Fibroblast of peridontal ligament (primary cell): ENCODE data around the gene OTOP2.

Experiments used
- DNase-seq: peaks from one replicate; pipeline ENCODE4 v3.0.0-alpha.2; 2010; ENCODE audit errors: extremely low read depth

OTOP2 gene

DNA sequence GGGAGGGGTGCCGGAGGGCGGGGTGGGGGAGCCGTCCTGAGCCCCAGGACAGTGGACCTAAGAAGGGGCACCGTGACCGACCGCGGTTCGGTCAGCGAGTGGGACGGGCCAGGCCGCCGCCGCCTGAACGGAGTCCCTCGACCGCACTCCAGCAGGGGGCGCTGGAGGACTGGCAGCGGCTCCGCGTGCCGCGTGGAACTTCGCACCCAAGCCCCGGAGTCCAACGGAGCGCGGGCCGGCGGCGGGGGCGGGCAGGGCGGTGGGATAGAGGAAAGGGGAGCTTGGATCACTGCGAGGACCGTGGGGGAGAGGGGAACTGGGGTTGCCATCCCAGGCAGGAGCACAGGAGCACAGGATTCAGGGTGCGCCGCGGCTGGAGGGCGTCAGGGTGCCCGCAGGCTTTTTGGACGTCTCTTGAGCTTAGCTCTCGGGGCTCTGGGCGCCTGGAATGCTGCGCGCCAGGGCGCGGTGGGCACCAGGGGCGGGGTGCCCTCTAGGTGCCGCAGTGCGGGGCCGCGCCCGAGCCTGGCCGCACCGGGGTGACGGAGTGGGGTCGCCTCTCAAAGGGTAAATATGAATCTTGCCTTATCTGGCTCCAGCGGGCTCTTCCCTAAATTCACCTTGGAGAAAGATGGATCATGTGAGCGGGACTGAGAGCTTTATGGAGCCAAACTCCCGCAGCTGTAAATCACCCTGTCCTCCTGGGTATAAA lies 379 bp upstream of the OTOP2 start:
- DNase-seq, result no peak

DNA sequence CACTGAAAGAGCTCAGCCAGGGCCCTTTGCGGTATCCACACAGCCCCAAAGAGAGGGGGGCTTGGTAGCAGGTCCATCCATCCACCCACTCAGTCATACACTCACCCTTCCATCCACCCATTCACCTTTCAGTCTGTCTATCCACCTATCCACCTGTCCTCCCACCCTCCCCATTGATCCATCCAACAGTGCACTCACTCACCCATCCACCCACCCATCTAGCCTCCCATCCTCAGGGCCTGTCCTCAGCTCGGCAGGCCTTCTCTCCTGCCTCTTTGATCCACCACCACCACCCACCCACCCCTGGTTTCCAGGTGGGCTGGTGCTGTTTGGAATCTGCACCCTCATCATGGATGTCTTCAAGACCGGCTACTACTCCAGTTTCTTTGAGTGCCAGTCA lies 1.2 kb downstream of the OTOP2 start:
- no peak for DNase-seq

DNA sequence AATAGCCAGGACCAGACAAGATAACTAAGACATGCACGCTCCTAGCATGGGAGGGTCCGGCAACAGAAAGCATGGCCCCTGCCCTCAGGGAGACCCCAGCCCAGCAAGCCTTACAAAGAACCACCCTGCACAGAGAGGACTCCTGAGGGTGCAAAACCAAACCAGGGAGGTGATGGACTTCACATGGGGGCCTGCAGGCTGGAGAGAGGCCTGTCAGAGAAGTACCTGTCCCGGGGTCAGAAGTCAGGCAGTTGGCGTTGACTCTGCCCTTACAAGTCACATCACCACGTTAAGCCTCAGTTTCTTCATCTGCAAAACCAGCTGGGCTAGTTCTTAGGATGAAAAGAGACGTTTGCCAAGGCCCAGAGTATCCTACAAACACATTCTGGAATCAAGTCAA lies 4.7 kb downstream of the OTOP2 start:
- DNase-seq, result no peak

DNA sequence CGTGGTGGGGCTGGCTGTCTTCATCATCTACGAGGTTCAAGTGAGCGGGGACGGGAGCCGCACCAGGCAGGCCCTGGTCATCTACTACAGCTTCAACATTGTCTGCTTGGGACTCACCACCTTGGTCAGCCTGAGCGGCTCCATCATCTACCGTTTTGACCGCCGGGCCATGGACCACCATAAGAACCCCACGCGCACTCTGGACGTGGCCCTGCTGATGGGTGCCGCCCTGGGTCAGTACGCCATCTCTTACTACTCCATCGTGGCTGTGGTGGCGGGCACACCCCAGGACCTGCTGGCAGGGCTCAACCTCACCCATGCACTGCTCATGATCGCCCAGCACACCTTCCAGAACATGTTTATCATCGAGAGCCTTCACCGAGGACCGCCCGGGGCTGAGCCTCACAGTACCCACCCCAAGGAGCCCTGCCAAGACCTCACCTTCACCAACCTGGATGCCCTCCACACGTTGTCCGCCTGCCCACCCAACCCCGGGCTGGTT lies 6.5 kb downstream of the OTOP2 start:
- DNase-seq, result no peak

DNA sequence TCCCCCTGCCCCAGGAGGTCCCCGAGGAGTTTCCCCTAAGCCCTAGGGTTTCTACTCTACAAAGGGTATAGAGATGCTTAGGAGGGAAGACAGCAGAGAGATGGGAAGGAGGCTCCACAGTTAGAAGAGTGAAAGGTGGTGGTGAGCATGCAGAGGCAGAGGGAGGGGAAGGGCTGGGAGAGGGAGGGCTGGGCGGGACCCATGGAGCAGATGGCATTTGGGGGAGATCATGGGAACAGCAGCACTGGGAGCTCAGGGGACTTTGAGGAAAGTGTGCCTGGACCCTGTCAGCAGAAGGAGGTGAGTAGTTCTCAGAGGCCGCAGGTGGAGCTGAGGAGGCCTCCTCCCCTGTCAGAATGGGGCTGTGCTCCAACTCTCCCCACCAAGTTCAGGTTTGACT lies 11.0 kb downstream of the OTOP2 start:
- DNase-seq, result no peak

DNA sequence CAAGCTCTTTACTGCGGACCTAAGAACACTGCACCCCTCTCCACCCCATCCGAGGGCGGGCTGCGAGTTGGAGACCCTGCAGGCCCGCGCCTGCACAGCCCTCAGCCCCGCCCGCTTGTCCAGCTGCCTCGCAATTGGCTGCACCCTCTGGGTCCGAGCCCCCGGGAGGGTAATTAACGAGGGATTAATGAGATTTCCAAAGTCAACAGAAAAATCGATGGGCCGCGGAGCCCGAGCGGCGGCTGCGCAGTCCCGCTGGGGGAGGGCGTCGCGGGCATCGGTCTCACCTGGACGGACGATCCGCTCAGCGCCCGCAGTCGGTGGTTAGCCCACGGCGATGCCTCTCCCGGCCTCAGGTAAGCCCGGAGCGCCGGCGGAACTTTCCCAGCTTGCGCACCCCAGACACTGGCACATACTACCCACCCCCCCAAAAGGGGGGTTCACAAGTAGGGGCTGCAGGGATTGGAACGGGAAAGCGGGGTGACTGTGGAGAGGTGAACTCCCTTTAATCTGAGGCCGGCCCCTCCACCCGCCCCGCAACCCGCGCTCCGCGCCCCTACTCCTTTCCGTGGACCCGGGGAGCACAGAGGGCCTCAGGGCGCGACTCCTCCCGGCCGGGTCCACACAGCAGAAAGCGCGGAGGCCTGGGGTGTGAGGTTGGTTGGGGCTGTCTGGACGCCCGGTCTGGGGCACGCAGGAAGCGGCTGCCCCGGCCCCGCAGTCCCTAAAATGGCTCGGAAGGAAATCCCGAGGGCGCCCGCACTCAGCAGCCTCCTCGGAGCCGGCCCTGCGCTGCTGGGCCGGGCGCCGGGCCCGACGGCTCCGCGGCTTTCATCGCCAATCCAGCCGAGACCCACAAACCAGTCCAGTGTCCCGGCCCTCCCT lies 11.8 kb downstream of the OTOP2 start, which contains the start of gene OTOP3:
Gene OTOP3 (plus strand): TSS at position 314 of the 885 bp plus-strand sequence. CDS start 24 bp downstream, at position 338.
- no peak for DNase-seq

DNA sequence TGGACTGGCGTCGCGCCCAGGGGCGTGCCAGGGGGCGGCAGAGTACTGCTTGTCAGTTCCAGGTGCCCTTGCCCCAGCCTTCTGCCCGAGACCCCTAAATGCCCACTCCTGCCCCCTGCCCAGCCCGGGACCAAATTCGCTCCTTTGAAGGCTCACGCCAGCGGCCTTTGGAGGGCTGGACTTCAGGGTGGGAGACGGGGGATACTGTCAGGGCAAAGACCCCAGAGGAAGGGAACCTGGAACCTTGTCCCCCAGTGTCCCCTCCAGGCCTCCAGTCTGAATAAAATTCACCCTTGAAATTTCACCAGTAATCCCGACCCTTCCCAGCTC lies 12.4 kb downstream of the OTOP2 start:
- DNase-seq, result no peak

DNA sequence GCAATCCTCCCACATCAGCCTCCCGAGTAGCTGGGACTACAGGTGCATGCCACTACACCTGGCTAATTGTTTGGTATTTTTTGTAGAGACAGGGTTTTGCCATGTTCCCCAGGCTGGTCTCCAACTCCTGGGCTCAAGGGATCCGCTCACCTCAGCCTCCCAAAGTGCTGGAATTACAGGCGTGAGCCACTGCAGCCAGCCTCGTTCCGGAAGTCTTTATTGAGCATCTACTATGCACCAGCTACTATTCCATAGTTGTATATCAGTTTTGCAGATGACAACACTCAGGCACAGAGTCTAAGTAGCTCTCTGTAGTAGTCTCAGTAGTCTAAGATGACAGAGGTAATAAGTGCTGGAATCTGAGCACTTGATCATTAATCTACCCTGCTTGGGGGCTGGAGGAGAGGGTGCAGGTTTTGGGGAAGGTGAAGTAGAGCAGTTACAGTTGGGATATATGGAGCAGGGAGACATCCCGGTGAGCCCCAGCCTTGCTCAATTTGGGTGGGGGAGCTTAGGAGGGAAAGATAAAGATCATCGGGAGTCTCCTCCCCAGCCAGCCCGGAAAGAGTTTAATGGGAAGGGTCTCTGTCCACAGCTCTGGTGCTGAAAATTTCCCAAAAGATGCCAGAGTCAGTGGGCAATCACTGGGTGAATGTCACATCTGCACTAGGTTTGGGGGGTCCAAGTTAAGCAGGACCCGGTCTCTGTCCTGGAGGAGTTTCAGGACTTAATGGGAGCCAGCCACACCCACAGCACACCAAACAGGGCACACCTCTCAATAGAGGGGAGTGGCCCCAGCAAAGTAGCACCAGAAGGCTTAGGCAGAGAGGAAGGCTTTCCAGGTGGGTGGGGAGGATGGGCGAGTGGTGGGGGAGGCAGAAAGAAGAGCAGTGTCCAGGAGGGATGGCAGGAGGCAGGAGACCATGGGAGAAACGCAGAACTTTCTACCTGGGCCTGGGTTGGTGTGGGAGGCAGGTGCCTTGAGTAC lies 13.3 kb downstream of the OTOP2 start:
- no peak for DNase-seq

DNA sequence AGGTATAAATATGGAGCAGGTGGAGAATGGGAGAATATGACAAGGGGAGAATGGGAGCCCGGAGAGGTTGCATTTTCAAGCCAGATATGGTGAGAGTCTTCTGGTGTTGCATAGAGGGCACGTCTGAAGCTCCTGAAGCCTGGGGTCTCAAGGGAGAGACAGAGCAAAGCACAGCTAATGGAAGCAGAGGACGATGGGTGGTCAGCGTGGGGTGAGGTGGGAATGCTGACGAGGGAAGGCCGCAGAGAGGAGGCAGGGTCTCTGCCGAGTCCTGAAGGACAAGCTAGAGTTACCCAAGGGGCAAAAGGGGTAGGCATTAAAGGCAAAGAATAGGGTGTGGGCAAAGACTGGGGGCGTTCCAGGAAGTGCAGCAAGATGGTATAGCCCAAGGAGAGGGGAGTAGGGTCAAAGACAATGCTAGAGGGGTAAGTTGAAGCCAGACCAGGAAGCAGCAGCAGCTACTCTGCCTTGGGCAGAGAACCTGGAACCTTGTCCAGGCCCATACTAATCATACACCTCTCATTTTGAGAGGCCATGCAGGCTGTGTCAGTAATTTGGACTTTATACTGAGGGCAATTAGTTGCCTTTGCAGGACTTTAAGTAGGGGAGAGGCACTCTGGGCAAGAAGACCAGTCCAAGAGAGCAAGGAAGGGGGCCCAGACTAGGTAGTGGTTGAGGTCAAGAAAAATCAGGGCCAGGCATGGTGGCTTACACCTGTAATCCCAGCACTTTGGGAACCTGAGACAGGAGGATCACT lies 14.3 kb downstream of the OTOP2 start:
- no peak for DNase-seq

DNA sequence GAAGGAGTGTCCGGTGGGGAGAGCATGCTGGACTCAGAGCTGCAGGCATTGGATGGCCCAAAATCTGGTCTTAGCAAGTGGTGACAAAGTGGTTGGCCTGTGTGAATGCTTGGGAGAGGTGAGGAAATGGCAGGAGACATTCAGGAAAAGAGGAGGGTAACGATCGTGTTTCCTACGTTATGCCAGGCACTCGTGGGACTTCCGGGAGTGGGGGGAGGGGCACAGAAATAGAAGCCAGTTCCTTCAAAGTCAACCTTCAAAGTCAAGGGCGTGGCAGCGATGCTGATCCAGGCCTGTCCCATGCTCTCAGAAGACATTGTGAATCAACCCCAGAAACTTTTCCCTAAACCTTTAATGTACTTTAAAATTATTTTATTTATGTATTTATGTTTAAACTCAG lies 15.5 kb downstream of the OTOP2 start:
- no peak for DNase-seq

DNA sequence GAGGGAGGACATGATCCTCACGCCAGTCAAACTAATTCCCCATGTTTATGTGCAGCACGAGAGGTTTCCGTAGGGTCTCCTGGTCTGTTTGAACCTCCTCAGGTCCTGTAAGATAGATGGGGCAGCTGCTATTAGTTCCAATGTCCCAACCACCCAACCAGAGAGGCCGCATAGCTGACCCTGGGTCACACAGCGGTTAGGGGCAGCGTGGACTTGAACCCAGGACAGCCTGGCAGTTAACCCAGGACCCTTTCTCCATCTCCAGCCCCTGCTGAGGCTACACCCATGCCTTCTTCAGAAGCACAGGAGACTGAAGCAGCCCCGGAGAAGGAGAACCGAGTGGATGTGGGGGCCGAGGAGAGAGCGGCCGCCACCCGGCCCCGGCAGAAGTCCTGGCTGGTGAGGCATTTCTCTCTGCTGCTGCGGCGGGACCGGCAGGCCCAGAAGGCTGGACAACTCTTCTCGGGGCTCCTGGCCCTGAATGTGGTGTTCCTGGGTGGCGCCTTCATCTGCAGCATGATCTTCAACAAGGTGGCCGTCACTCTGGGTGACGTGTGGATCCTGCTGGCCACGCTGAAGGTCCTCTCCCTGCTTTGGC lies 17.2 kb downstream of the OTOP2 start:
- DNase-seq, result no peak

DNA sequence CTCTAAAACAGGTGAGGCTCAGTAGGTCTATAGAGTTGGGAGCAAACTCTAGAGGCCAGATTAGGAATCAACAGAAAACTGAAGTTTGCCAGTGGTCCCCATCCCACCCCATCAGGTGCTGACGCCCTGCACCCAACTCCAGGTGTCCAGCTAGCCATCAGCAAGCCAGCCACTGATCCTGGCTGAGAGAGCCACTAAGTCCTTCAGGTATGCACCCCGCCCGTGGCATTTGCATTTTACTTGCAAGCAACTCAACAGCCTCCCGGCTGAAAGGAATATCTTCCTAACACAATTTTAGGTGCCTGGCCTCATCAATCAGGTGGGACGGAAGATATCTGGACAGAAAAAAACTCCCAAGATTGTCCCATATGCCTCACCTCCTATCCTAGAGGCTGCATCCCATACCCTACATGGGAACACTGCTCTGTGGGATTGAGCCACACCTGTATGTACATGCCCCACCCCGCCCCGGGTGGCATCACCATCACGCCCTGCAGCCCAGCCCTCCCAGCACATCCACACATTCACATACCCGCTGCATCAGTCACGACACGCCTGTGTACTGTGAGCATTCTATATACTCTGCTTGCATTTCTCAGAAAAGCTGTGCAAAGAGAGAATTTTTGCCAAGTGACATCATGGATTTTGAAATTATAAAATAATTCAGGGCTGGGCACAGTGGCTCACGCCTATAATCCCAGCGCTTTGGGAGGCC lies 19.9 kb downstream of the OTOP2 start:
- DNase-seq, result no peak

DNA sequence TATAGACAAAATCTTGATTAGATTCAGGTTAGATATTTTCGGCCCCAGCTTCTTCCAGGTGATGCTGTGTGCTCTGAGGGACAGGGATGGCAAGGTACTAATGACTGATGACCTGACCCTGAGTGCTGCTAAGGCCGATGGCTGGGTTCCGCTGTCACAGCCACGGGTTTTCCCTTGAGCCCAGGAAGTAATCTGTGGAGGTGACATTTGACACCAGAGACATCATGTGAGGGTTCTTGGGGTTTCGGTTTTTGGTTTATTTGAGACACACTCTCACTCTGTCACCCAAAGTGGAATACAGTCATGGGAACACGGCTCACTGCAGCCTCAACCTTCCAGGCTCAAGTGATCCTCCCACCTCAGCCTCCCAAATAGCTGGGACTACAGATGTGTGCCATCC lies 21.5 kb downstream of the OTOP2 start:
- DNase-seq, result no peak

DNA sequence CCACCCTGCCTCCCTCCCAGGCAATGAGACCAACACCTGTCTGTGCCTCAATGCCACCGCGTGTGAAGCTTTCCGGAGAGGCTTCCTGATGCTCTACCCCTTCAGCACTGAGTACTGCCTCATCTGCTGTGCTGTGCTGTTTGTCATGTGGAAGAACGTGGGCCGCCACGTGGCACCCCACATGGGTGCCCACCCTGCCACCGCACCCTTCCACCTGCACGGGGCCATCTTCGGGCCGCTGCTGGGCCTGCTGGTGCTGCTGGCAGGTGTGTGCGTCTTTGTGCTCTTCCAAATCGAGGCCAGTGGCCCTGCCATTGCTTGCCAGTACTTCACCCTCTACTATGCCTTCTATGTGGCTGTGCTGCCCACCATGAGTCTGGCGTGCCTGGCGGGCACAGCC lies 22.6 kb downstream of the OTOP2 start:
- no peak for DNase-seq

DNA sequence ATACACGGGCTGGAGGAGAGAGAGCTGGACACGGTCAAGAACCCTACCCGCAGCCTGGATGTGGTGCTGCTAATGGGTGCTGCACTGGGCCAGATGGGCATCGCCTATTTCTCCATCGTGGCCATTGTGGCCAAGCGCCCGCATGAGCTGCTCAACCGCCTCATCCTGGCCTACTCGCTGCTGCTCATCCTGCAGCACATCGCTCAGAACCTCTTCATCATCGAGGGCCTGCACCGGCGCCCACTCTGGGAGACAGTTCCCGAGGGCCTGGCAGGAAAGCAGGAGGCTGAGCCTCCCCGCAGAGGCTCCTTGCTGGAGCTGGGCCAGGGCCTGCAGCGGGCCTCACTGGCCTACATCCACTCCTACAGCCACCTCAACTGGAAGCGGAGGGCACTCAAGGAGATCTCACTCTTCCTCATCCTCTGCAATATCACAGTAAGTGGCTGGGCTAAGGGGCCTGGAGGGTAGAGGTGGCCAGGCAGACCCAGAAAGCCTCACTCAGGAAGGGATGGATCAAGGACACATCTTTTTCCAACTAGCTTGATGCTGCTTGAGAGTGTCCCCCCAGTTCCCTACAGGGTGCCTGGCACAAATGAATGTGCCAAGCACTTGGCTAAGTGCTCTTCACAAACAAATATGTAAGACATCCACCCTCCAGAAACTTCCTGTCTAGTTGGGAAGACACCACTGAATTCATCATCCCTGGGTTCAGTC lies 23.1 kb downstream of the OTOP2 start:
- DNase-seq, result no peak

DNA sequence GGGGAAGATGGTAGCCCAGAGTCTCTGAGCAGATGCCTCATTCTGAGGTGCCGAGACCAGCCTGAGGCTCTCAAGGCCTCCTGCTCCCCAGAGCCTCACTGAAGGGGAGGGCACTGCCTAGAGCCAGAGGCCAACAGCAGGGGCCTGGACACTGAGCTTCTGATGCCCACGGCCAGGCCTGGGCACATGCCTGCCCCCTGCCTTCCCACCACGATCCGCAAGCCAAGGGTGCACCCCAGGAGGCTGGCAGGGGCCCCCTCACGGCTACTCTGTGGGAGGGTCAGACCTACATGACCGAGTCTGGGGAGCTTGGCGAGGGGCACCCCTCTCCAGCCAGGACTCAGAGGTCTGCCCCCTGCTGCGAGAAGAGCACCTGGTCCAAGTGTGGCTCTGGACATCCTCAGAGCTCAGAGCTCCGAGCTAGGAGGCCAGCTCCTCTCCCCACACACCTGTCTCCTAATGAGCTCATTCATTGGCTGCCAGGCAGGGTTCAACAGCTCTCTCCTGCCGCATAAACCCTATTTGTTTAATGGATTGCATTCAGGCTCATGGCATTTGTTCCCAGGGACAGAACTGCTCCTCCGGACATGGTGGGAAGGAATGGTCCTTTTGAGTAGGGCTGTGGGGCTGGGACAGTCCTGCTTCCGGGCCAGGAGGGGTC lies 25.5 kb downstream of the OTOP2 start:
- DNase-seq, result no peak

DNA sequence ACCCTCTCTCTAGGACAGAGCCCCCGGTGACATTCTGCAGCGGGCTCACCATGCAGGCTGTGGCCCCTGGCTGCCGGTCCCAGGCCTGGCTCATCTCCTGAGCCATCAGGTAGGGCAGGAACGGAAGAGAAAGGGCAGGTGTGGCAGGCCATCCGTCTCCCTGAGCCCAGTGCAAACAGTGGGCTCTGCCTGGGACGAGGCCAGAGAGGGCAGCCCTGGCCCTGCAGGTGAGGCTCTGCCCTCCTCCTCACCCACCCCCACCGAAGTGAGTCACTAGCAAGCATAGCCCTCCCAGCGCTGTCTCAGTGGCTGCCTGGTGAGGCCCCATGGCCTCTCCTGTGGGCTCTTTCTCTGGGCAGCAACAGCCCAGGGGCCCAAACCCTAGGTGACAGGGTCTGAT lies 26.1 kb downstream of the OTOP2 start:
- DNase-seq, result no peak

DNA sequence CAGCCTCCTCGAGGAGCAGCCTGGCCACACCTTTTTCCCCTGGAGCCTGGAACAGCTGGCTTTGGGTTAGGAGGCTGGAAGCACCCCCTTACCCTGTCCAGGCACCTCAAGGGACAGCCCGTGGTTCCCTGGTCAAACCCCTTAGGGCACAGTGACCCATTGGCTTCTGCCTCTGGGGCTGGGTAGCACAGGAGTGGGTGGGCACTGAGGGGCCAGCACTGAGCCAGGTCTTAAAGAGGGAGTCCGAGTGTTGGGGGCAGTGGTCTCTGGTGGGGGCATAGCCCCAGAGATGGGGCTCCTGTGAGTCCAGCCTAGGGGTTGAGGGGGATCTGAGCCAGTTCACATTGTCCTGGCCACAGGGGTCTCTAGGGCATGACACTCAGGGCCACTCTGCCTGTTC lies 27.0 kb downstream of the OTOP2 start:
- no peak for DNase-seq
